Measurements from ENCODE around the gene ACBD6.
"Not testable (repeated sequence)": the region's sequence is repeated elsewhere in the genome, so short reads cannot be mapped to it uniquely, and the experiment has no call there.

Gene ACBD6

GRCh38 chr1:180408128-180408527 lies 94.2 kb downstream of the ACBD6 start:
- not testable (repeated sequence) for DNase-seq

GRCh38 chr1:180407051-180407450 lies 95.3 kb downstream of the ACBD6 start:
- DNase-seq = no peak

GRCh38 chr1:180402551-180402950 lies 99.8 kb downstream of the ACBD6 start:
- DNase-seq = no peak

GRCh38 chr1:180402001-180402400 lies 100.4 kb downstream of the ACBD6 start:
- DNase-seq = no peak

- DNase-seq = no peak
Observed at GRCh38 chr1:180397175-180397574, 105.2 kb downstream of the ACBD6 start.

GRCh38 chr1:180392427-180393145 lies 109.8 kb downstream of the ACBD6 start:
- no peak for DNase-seq

GRCh38 chr1:180392020-180392419 lies 110.4 kb downstream of the ACBD6 start:
- DNase-seq = no peak

- no peak for DNase-seq
Observed at GRCh38 chr1:180387413-180387812, 115.0 kb downstream of the ACBD6 start.

- DNase-seq = no peak
Observed at GRCh38 chr1:180386745-180387367, 115.5 kb downstream of the ACBD6 start.

GRCh38 chr1:180385144-180385543 lies 117.2 kb downstream of the ACBD6 start:
- DNase-seq = no peak

GRCh38 chr1:180384286-180385005 lies 117.9 kb downstream of the ACBD6 start:
- DNase-seq = no peak

GRCh38 chr1:180382326-180383115 lies 119.9 kb downstream of the ACBD6 start:
- no peak for DNase-seq

GRCh38 chr1:180381184-180381580 lies 121.2 kb downstream of the ACBD6 start:
- no peak for DNase-seq

GRCh38 chr1:180380259-180381183 lies 121.9 kb downstream of the ACBD6 start:
- no peak for DNase-seq

- DNase-seq = no peak
Observed at GRCh38 chr1:180376800-180377199, 125.6 kb downstream of the ACBD6 start.

- DNase-seq = no peak
Observed at GRCh38 chr1:180376253-180376652, 126.1 kb downstream of the ACBD6 start.

GRCh38 chr1:180372728-180373127 lies 129.6 kb downstream of the ACBD6 start:
- no peak for DNase-seq

- no peak for DNase-seq
Observed at GRCh38 chr1:180370597-180370996, 131.8 kb downstream of the ACBD6 start.

GRCh38 chr1:180370188-180370587 lies 132.2 kb downstream of the ACBD6 start:
- DNase-seq = no peak

GRCh38 chr1:180369061-180369460 lies 133.3 kb downstream of the ACBD6 start:
- no peak for DNase-seq

GRCh38 chr1:180366371-180367068 lies 135.9 kb downstream of the ACBD6 start:
- no peak for DNase-seq
